HL-60 (cell line): ENCODE results near the gene NAALADL2.

Experiments used
- CTCF ChIP-seq: IDR thresholded peaks from one replicate; pipeline ENCODE4 v1.5.1; 2011; ENCODE audit warnings: low read length, control low read depth, inconsistent platforms; ENCODE audit not compliant: insufficient read depth
- GABPA ChIP-seq: IDR thresholded peaks from 2 replicates; pipeline ENCODE4 v1.6.1; 2012; ENCODE audit warnings: low read depth
- POLR2AphosphoS5 ChIP-seq: IDR thresholded peaks from 2 replicates; pipeline ENCODE4 v1.6.1; 2012; ENCODE audit warnings: low read depth
- REST ChIP-seq: IDR thresholded peaks from 2 replicates; pipeline ENCODE4 v1.6.1; 2012; ENCODE audit warnings: low read depth; ENCODE audit not compliant: insufficient replicate concordance
- SPI1 ChIP-seq: IDR thresholded peaks from 2 replicates; pipeline ENCODE4 v1.6.1; 2012; ENCODE audit warnings: low read depth, mild to moderate bottlenecking, borderline replicate concordance

- TF ChIP-seq POLR2AphosphoS5: no peak
- no peak for TF ChIP-seq CTCF
- TF ChIP-seq GABPA: no peak
- TF ChIP-seq REST: no peak
- TF ChIP-seq SPI1: no peak
These were observed 552.8 kb downstream of the NAALADL2 start for GRCh38 chr3:175411946-175412345.
